ENCODE data around the gene YIPF4. TPM values are rescaled to one million over a fixed set of nuclear protein-coding genes. Genes with fewer than 3 reads are reported as not detected.

YIPF4 gene
- total and polyA plus RNA-seq, 2 of the 8 experiments (the other 6 are each of a cell fraction or from before 2014, with no cell fraction given), result 2.9 to 21.4 TPM

DNA sequence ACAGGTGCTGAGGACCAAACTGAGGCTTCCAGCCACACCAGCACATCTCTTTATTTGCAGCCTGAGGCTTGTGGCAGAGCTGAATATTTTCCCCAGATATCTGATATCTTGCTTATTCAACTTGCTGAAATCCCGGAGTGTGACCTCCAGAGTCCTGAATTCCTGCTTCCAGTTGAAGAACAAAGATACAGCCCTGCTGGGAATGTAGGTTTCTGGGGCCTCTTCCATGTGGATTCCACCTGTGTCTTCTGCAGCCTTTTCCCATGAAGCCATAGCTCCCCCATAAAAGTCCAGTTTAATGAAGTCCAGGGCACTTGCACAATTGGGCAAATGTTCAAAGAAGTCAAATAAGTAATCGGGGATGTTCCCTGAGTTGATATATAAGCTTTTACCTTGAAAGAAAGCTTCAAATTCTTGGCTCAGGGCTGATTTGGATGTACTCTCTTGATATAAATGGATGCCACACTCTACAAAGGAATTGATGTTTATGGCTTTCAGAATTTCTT is 27.9 kb upstream of the YIPF4 start:
- Histone ChIP-seq H3K9me3 (ENCODE audit: insufficient read depth in 2 of 2, low read depth in 1 of 2, low read length in 1 of 2) (no peaks in the 10 kb centered on the region), H3K56ac (replicated peaks; ENCODE audit: insufficient read length, low read depth, low read length) (no peak overlapping the region), H3K4ac (replicated peaks; ENCODE audit: insufficient read length, low read depth, low read length) (no peak overlapping the region), H3K4me1 (replicated peaks in 1 of 4; ENCODE audit: control insufficient read depth in 3 of 4, insufficient read depth in 4 of 4, low read length in 3 of 4) (no peaks in the 10 kb centered on the region), H2BK12ac (ENCODE audit: low read depth, low read length) (no peak overlapping the region), H2BK15ac (ENCODE audit: low read length) (no peak overlapping the region), H2BK5ac (ENCODE audit: low read depth, low read length) (no peak overlapping the region), H3K9ac (replicated peaks in 1 of 4; ENCODE audit: extremely low read depth in 1 of 4, low read depth in 3 of 4, low read length in 3 of 4) (no peak overlapping the region), H3K79me2 (ENCODE audit: control insufficient read depth in 1 of 2, insufficient read depth in 2 of 2, low read length in 2 of 2) (no peaks in the 10 kb centered on the region), H2AK5ac (ENCODE audit: low read depth, low read length) (no peak overlapping the region), H4K91ac (replicated peaks; ENCODE audit: insufficient read length, low read length) (no peak overlapping the region), H2AFZ (ENCODE audit: low read length) (no peak overlapping the region), H2BK20ac (ENCODE audit: low read length) (no peak overlapping the region), H3K4me2 (ENCODE audit: insufficient read depth in 1 of 2, low read depth in 2 of 2, low read length in 2 of 2) (no peak overlapping the region), H3K23me2 (ENCODE audit: low read depth, low read length) (no peaks in the 10 kb centered on the region), H3K18ac (ENCODE audit: extremely low read depth, low read length) (no peak overlapping the region), H4K5ac (ENCODE audit: insufficient read length, low read depth, low read length) (no peak overlapping the region), H3K23ac (ENCODE audit: insufficient read length) (no peak overlapping the region), H3K4me3 (ENCODE audit: extremely low read depth in 1 of 4, insufficient read depth in 2 of 4, low read depth in 3 of 4, low read length in 4 of 4) (no peak overlapping the region), H3K79me1 (ENCODE audit: low read depth, low read length) (no peaks in the 10 kb centered on the region), H4K8ac (ENCODE audit: extremely low read depth, insufficient read depth, low read length) (no peak overlapping the region), H3K27me3 (replicated peaks in 1 of 4; ENCODE audit: control insufficient read depth in 3 of 4, extremely low read depth in 1 of 4, insufficient read depth in 3 of 4, low read length in 3 of 4) (peaks cover 0 to 2% (median 0%) of the 10 kb centered on the region in 4 experiments; a peak in 1 of 7 replicates), H2BK120ac (replicated peaks; ENCODE audit: low read depth, low read length) (no peak overlapping the region), H3K36me3 (ENCODE audit: control insufficient read depth in 2 of 4, insufficient read depth in 4 of 4, low read length in 3 of 4) (no peaks in the 10 kb centered on the region), H3K27ac (ENCODE audit: low read depth, low read length) (no peak overlapping the region), H3K14ac (ENCODE audit: insufficient read length) (no peak overlapping the region), H4K20me1 (replicated peaks in 1 of 2; ENCODE audit: control insufficient read depth in 1 of 2, insufficient read depth in 2 of 2, low read length in 2 of 2) (no peaks in the 10 kb centered on the region)
- TF ChIP-seq ASH2L (IDR thresholded peaks at IDR 0.05; ENCODE audit: low read length), result no peak
- TF ChIP-seq EGR1 (IDR thresholded peaks at IDR 0.05; ENCODE audit: borderline replicate concordance, low read depth, low read length), result no peak
- no peak for TF ChIP-seq BRCA1 (IDR thresholded peaks at IDR 0.05; ENCODE audit: low read depth, low read length)
- no peak for TF ChIP-seq SP1 (IDR thresholded peaks at IDR 0.05; ENCODE audit: low read depth, low read length)
- no peak for TF ChIP-seq SUZ12 (IDR thresholded peaks at IDR 0.05; ENCODE audit: low read length)
- TF ChIP-seq, protein P1, sequence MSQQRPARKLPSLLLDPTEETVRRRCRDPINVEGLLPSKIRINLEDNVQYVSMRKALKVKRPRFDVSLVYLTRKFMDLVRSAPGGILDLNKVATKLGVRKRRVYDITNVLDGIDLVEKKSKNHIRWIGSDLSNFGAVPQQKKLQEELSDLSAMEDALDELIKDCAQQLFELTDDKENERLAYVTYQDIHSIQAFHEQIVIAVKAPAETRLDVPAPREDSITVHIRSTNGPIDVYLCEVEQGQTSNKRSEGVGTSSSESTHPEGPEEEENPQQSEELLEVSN (IDR thresholded peaks at IDR 0.05), result no peak
- DNase-seq (ENCODE audit: low read depth in 1 of 2, low spot score in 2 of 2) (no peak), FAIRE-seq (no peak)
- CTCF ChIA-PET (ENCODE audit: partially characterized antibody), result interaction anchor here (1.2 to 1.4 kb wide), 2 partner anchors 10 to 21 kb away, joined by 3 read pairs; no protein-coding TSS in a partner anchor
- 89% methylated on average over 2 of the region's 2 CpGs; no CpG with 5 or more reads in 1 of the 2 experiments for WGBS, 2 experiments (ENCODE audit: extremely low coverage in 1 of 2, insufficient coverage in 1 of 2, insufficient read length in 1 of 2, insufficient replicate concordance in 2 of 2, low coverage in 1 of 2, low lambda C conversion rate in 2 of 2, missing lambda C conversion rate in 1 of 2)
- POLR2A ChIA-PET (ENCODE audit: partially characterized antibody), result interaction anchor here (0.8 to 1.1 kb wide), 2 partner anchors 8 to 20 kb away, joined by 3 read pairs; no protein-coding TSS in a partner anchor

Data from H1 (cell line).